Lung (tissue), 12 donors: ENCODE results near the gene ATP12A. TPM values are rescaled to one million over a fixed set of nuclear protein-coding genes. Genes with fewer than 3 reads are reported as not detected.

Source experiments
- ATAC-seq: fragments of 200-7000 bp; cut with Tn5 transposase; one replicate; pipeline ENCODE4 v1.9.1; 2020; ENCODE audit warnings: moderate number of reproducible peaks; ENCODE audit not compliant: insufficient read depth, low FRiP score
- DNase-seq, 3 donors: peaks; one replicate each; pipeline ENCODE4 v3.0.0-alpha.2; 2013 to 2017
- H3K27ac ChIP-seq, 2 donors: one replicate each; pipeline ENCODE4 v1.5.1; 2013; ENCODE audit warnings: mild to moderate bottlenecking in 2 of 2, moderate library complexity in 2 of 2, control low read depth in 1 of 2, inconsistent platforms in 1 of 2, low read depth in 1 of 2, low read length in 1 of 2
- H3K27me3 ChIP-seq, 3 donors: one replicate each; pipeline ENCODE4 v1.5.1; 2013; ENCODE audit warnings: low read length in 2 of 3; ENCODE audit not compliant: control insufficient read depth in 3 of 3, insufficient read depth in 3 of 3
- H3K36me3 ChIP-seq, 4 donors: one replicate each; pipeline ENCODE4 v1.5.1; 2013; ENCODE audit warnings: low read length in 4 of 4, mild to moderate bottlenecking in 1 of 4, moderate library complexity in 1 of 4; ENCODE audit not compliant: control insufficient read depth in 4 of 4, insufficient read depth in 4 of 4
- H3K4me1 ChIP-seq, 5 donors: one replicate each; pipeline ENCODE4 v1.5.1; 2013; ENCODE audit warnings: low read length in 5 of 5, mild to moderate bottlenecking in 2 of 5, moderate library complexity in 1 of 5; ENCODE audit not compliant: control insufficient read depth in 5 of 5, insufficient read depth in 5 of 5
- H3K4me3 ChIP-seq: one replicate; pipeline ENCODE4 v1.5.1; 2013; ENCODE audit warnings: mild to moderate bottlenecking, control low read depth, moderate library complexity
- H3K9ac ChIP-seq, 2 donors: one replicate each; pipeline ENCODE4 v1.5.1; 2013; ENCODE audit warnings: low read length in 2 of 2, control low read depth in 1 of 2; ENCODE audit not compliant: insufficient read depth in 1 of 2
- H3K9me3 ChIP-seq, 4 donors: one replicate each; pipeline ENCODE4 v1.5.1; 2013; ENCODE audit warnings: low read length in 3 of 4, mild to moderate bottlenecking in 1 of 4, moderate library complexity in 1 of 4; ENCODE audit not compliant: control insufficient read depth in 4 of 4, insufficient read depth in 3 of 4
- WGBS, 2 donors: extraction: QIAGEN DNeasy Blood & Tissue Kit; methylation state at CpG; one replicate each; pipeline ENCODE4 v1.1.7; 2013; 5-methylcytosine and 5-hydroxymethylcytosine counted together
- polyA plus RNA-seq, 2 donors: library from polyadenylated mRNA; stranded (reverse); fragments of 200-250 nt; gene quantifications; one replicate each; pipeline ENCODE4 v1.2.1, GENCODE V29; 2013
- total RNA-seq, 2 donors: library from RNA; depleted of rRNA in 1 of 2; stranded (reverse); fragments of >200 nt in 1 of 2; gene quantifications; one replicate each; pipeline ENCODE4 v1.2.1, GENCODE V29; 2014 to 2021
- TF ChIP-seq, protein P1 (sequence below): IDR thresholded peaks from 2 replicates; pipeline ENCODE4 v1.5.1; 2012; ENCODE audit warnings: mild to moderate bottlenecking; ENCODE audit errors: control extremely low read depth, extremely low read depth
- donor health status: control.
- donor health status: control.
- donor health status: Bipolar disorder and iron deficiency.
- donor health status: healthy.
- donor health status: DM: yes; HTN: yes; CAD: no.

ATP12A gene
- total and polyA plus RNA-seq, 4 donors: 0.40 to 11.7 (median 2.2) TPM

DNA sequence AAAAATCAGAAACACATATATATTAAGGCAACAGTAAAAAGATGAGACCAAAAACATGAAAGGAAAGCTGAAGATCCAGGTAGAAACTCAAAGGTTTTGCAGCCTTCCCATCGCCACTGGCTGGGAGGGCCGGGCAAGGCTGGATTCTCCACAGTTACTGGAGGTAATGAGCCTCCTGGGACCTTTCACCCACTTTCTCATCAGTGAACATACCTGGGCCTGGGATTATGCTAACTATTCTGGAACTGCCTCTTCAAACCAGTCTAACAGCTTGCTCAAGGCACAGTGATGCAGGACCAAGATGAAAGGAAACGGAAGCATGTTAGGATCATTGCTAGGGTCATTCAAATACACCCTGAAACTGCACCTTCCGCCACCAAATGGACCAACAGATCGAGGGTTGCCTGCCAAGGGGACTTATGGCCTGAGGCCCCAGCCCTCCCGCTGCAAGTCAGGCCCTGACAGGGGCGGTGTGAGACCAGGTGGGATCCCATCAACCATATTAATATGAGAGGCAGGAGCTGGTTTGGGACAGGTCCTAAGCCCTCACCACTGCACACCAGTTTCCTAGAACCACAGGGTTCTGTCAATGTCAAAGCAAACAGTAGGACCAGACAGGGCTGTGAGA lies 28.4 kb upstream of the ATP12A start:
- Histone ChIP-seq H3K27ac (no peak overlapping the region), H3K27me3 (no peaks in the 10 kb centered on the region), H3K9ac (no peak overlapping the region), H3K4me3 (no peak overlapping the region), H3K36me3 (no peaks in the 10 kb centered on the region), H3K4me1 (peaks cover 0 to 20% (median 0%) of the 10 kb centered on the region in 5 donors), H3K9me3 (no peaks in the 10 kb centered on the region)
- TF ChIP-seq, protein P1, sequence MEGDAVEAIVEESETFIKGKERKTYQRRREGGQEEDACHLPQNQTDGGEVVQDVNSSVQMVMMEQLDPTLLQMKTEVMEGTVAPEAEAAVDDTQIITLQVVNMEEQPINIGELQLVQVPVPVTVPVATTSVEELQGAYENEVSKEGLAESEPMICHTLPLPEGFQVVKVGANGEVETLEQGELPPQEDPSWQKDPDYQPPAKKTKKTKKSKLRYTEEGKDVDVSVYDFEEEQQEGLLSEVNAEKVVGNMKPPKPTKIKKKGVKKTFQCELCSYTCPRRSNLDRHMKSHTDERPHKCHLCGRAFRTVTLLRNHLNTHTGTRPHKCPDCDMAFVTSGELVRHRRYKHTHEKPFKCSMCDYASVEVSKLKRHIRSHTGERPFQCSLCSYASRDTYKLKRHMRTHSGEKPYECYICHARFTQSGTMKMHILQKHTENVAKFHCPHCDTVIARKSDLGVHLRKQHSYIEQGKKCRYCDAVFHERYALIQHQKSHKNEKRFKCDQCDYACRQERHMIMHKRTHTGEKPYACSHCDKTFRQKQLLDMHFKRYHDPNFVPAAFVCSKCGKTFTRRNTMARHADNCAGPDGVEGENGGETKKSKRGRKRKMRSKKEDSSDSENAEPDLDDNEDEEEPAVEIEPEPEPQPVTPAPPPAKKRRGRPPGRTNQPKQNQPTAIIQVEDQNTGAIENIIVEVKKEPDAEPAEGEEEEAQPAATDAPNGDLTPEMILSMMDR: no peak
- DNase-seq (peak; percentile 46 to 78 (median 47)), ATAC-seq (no peak)
- WGBS, 2 donors: 87 to 95% methylated on average over 7 of the region's 7 CpGs

DNA sequence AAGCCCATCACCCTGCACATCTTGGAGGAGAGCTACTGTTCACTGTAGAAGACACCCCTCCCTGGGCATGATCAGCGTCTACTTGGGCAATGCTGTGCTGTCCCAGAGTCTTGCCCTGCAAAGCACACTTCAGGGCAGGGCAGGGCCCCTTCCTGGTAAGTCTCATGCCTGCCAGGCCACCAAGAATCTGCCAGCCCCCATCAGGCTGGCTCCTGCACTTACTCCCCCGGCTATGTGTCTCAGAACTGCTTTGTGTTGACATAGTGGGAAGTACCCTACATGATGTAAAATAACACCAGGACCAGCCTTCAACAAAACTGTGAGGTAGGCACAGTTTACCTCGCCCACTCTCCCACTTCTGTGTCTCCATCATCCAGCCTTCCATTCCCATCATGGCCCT lies 27.8 kb upstream of the ATP12A start:
- TF ChIP-seq, protein P1: no peak
- Histone ChIP-seq H3K27me3 (no peaks in the 10 kb centered on the region), H3K4me1 (peaks cover 0 to 20% (median 0%) of the 10 kb centered on the region in 5 donors), H3K27ac (no peak overlapping the region), H3K9me3 (no peaks in the 10 kb centered on the region), H3K9ac (no peak overlapping the region), H3K4me3 (no peak overlapping the region), H3K36me3 (no peaks in the 10 kb centered on the region)
- DNase-seq (no peak), ATAC-seq (no peak)
- 86 to 96% methylated on average over 3 of the region's 3 CpGs for WGBS, 2 donors

DNA sequence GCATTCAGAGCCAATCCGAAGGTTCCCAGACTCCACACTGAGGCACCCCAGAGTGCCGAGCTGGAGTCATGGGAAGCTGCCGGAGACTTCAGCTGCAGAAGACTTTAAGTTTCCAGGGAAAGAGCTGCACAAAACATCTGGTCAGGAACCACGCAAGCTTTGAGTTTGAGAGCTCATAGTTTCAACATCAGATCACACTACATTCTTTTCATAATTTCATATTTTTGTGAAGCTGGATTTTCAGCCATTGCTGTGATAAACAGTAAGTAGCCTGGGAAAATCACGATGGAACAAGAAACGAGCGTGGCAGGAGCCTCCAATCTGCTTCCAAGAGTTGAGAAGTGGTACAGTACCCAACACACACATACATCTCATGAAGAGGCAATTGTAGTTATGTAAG lies 25.5 kb upstream of the ATP12A start:
- Histone ChIP-seq H3K4me3 (no peak overlapping the region), H3K4me1 (peaks cover 0 to 17% (median 0%) of the 10 kb centered on the region in 5 donors), H3K9me3 (no peaks in the 10 kb centered on the region), H3K36me3 (no peaks in the 10 kb centered on the region), H3K27ac (no peak overlapping the region), H3K9ac (no peak overlapping the region), H3K27me3 (no peaks in the 10 kb centered on the region)
- TF ChIP-seq, protein P1: no peak
- WGBS, 2 donors: 74 to 85% methylated on average over 7 of the region's 7 CpGs
- DNase-seq (no peak), ATAC-seq (no peak)

DNA sequence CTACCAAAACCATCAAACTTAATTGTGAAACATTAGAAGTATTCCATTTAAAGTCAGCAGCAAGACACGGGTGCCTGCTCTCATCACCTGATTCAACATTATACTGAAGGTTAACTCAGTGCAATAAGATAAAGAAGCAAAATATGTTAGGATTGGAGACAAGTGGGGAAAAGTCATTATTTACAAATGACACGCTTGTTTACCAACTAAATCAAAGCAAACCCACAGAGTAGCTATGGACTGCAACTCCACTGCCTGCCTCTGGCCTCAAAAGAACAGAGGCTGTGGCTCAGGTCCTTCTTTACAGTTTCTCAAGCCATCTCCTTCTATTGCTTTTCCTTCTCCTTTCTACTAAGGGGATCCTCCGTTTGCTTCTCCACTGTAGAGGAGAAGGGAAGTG lies 21.0 kb upstream of the ATP12A start:
- H3K4me1 ChIP-seq: no peaks in the 10 kb centered on the region
- no peaks in the 10 kb centered on the region for H3K36me3 ChIP-seq
- H3K27me3 ChIP-seq: no peaks in the 10 kb centered on the region
- TF ChIP-seq, protein P1: no peak
- no peak overlapping the region for H3K27ac ChIP-seq
- DNase-seq: no peak
- 68 to 73% methylated on average over 3 of the region's 3 CpGs for WGBS, 2 donors
- no peak overlapping the region for H3K9ac ChIP-seq
- no peak for ATAC-seq
- no peaks in the 10 kb centered on the region for H3K9me3 ChIP-seq
- H3K4me3 ChIP-seq: no peak overlapping the region
